Astrocyte of the cerebellum (primary cell): ENCODE results near the gene SLC6A18.
"Not testable (repeated sequence)": the region's sequence is repeated elsewhere in the genome, so short reads cannot be mapped to it uniquely, and the experiment has no call there.

Source experiments
- DNase-seq: peaks from one replicate; pipeline ENCODE4 v3.0.0-alpha.2; 2011; ENCODE audit warnings: low read depth
- H3K4me3 ChIP-seq: 2 replicates; pipeline ENCODE4 v1.5.1; 2011; ENCODE audit warnings: mild to moderate bottlenecking, low read depth, low read length, moderate library complexity
- CTCF ChIP-seq: IDR thresholded peaks from 2 replicates; pipeline ENCODE4 v1.5.1; 2012; ENCODE audit warnings: low read length, low read depth, moderate library complexity, mild to moderate bottlenecking; ENCODE audit errors: missing control alignments
- in situ Hi-C: cut with HindIII; loops from 2 replicates; pipeline ENCODE4 v1.10.0; 2017; ENCODE audit warnings: low sequenced_read_pairs

Gene SLC6A18

GRCh38 chr5:1227667-1228066, 2.5 kb downstream of the SLC6A18 start:
- TF ChIP-seq CTCF: no peak
- DNase-seq: no peak
- H3K4me3 ChIP-seq: no peak overlapping the region
- in situ Hi-C loops: no loop called here

GRCh38 chr5:1228120-1228519, 2.9 kb downstream of the SLC6A18 start:
- DNase-seq: no peak
- in situ Hi-C loops: no loop called here
- H3K4me3 ChIP-seq: no peak overlapping the region
- TF ChIP-seq CTCF: no peak

GRCh38 chr5:1229023-1229422, 3.8 kb downstream of the SLC6A18 start:
- in situ Hi-C loops, DNase-seq, H3K4me3 ChIP-seq: not testable (repeated sequence)

GRCh38 chr5:1229822-1230221, 4.6 kb downstream of the SLC6A18 start:
- H3K4me3 ChIP-seq: no peak overlapping the region
- no peak for DNase-seq
- in situ Hi-C loops: no loop called here
- no peak for TF ChIP-seq CTCF

- H3K4me3 ChIP-seq: no peak overlapping the region
- in situ Hi-C loops: no loop called here
- no peak for DNase-seq
- no peak for TF ChIP-seq CTCF
Observed at GRCh38 chr5:1230551-1230950, 5.4 kb downstream of the SLC6A18 start.

GRCh38 chr5:1231354-1231905, 6.2 kb downstream of the SLC6A18 start:
- in situ Hi-C loops: no loop called here
- no peak for TF ChIP-seq CTCF
- H3K4me3 ChIP-seq: no peak overlapping the region
- no peak for DNase-seq

GRCh38 chr5:1232780-1233179, 7.6 kb downstream of the SLC6A18 start:
- in situ Hi-C loops: no loop called here
- no peak for DNase-seq
- no peak overlapping the region for H3K4me3 ChIP-seq
- no peak for TF ChIP-seq CTCF
